NCI-H146 treated with DMSO at 0.1 percent for 48 hours (cell line): Measurements from ENCODE around the gene ADD3.
"Not testable (repeated sequence)": the region's sequence is repeated elsewhere in the genome, so short reads cannot be mapped to it uniquely, and the experiment has no call there.

Experiments used
- DNase-seq: peaks from one replicate; lab custom pipeline; 2025; ENCODE audit not compliant: unreplicated experiment; lab: John Stamatoyannopoulos, UW

The ADD3 gene

DNA sequence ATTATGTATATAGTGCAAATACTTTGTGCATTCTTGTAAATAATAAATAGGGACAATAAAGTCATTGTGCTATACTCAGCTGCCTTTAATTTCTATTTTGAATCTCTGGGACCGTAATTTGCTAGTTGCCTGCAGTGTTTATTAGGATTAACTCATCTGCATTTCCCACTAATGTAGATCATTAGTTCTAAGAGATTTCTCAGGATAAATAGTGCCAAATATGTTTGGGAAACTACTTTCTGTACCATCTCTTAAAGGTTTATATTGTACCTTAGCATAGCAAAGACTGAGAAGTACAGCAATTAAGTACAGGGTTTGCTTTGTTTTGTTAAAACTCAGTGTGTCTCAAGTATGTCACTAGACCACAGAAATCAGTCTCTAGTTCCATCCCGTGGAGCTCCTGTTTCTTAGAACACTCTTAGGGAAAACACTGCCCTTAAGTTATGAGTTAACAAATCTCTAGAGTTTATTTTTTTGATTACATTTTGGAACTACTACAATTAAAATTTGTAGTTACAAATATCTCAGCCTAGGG lies 26.0 kb downstream of the ADD3 start:
- DNase-seq = no peak

GRCh38 chr10:110034596-110034995 lies 26.8 kb downstream of the ADD3 start:
- no peak for DNase-seq

DNA sequence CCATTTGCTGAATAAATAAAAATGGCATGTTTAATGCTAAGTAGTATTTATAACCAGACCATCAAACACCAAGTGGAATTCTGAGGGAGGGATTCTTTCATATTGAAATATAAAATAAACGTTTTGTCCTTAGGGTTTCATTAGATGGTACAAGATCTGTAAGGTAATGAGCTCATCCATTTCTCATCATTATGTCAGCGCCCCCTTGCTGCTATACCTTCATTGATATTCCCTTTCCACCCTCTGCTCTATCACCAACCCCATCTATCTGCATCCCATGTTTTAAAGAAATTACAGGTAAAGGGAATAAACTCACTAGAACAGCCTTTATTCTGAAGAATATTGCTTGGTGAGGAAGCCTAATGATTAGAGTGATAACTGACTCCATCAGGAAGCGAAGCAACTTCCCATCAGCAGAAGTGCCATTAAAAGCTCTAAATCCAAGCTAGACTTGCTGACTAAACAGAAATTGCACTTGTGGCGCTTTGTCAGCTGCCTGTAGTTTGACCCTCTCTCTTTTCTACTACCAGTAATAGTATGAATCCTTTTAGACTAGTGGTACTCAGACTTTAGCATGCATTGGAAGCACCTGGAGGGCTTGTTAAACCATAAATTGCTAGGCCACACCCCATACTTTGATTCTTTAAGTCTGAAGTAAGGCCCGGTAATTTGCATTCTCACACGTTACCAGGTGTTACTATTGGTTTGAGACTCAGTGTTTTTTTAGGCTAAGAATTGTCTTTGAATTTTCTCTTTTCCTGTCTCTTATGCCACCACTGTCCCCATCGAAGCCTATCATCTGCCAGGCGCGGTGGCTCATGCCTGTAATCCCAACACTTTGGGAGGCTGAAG lies 27.5 kb downstream of the ADD3 start:
- no peak for DNase-seq

GRCh38 chr10:110036640-110037039 lies 28.9 kb downstream of the ADD3 start:
- DNase-seq = no peak

DNA sequence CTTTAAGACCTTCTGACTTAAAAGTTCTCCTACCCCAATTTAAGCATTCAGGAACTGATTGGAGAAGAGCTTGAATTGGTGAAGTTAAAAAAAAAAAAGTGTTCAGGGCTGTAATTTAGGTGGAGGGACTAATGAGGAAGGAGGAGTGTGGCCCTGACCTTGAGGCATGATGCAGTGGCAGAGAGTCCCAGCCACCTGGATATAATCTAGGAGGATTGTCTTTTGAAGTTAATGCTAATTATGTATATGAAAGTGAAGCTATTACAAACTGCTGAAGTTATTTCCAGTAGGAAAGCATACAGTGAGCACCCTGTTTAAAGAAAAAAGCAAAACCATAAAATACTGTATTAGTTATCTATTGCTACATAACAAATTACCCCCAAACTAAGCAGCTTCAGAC lies 31.5 kb downstream of the ADD3 start:
- DNase-seq = no peak

- DNase-seq = no peak
These were observed 32.3 kb downstream of the ADD3 start for GRCh38 chr10:110040108-110040507.

DNA sequence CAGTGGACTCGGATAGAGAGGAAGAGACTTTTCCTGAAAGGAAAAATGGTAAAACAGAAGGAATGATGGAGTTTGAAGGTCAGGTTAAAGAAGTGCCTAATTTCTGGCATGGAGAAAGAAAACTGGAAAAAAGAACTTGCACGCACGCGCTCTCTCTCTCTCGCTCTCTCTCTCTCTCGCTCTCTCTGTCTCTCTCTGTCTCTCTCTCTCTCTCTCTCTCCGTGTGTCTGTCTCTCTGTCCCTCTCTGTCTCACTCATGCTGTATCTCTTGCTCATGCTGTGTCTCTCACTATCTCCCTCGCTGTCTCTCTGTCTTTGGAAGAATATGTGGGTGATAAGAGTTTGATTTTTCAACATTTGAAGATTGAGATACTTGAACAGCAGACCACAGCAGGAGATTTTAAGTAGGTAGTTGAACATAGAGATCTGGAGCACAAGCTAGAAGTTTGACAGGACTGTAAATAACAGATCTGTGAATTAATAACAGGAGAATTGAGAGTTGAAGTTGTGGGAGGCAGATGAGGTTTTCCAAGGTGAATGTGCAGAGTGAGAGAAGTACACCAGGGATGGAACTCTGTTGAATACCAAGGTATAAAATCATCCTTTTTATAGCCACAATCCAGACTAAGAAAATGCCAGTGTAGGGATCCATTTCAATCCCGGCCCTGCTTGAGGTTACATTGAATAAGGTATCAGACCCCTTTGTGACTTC lies 33.1 kb downstream of the ADD3 start:
- no peak for DNase-seq

DNA sequence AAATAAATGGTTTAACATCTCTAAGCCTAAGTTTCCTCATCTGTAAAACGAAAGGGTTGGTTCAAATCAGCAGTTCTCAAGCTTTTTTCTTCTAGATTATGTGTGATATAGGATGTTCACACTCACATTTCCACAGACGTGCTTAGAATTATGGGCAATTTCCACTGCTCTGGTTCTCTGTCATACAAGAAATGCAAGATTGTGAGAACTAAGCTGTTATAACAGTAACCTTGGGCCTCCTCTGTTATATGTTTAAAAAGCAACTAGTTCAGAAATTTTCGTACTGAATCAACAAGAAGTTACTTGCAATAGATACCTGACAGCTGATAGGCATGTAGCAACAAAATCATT lies 33.7 kb downstream of the ADD3 start:
- DNase-seq = no peak

DNA sequence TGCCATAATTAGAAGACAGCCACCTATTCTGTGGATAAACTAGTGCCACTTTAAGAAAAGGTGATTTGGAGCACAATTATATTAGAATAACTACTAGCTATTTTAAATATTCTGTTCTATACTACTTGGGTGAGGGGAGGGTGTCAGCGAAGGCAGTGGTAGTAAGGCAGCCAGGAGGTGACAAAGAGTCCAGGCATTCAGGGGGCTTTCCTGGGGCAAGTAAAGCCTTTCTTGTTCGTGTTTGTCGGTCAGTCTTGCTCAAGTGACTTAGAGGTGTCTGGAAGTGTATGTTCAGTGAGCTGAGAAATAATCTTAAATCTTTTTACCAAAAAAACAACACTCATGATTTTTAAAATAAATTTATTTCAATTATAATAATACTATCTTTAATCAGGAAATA lies 34.4 kb downstream of the ADD3 start:
- no peak for DNase-seq

GRCh38 chr10:110042891-110043290 lies 35.1 kb downstream of the ADD3 start:
- no peak for DNase-seq

DNA sequence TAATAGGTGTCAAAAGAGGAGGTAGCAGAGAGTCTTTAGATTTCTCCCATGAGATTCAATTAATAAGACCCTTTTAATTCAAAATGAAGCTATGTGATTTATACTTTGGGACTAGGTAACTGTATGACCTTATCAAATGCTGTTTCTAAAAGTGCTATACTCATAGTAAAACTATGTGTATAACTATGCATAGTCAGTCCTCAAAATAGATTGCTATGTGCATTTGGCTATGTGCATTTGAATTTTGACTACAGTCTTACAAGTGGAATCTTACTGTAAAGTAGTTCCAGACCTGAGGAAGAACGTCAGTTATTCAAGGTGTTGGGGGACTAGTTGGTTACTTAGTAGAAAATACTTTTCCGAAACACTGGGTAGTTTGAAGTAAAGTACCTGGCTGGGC lies 36.9 kb downstream of the ADD3 start:
- DNase-seq = no peak

GRCh38 chr10:110045772-110046171 lies 38.0 kb downstream of the ADD3 start:
- no peak for DNase-seq

DNA sequence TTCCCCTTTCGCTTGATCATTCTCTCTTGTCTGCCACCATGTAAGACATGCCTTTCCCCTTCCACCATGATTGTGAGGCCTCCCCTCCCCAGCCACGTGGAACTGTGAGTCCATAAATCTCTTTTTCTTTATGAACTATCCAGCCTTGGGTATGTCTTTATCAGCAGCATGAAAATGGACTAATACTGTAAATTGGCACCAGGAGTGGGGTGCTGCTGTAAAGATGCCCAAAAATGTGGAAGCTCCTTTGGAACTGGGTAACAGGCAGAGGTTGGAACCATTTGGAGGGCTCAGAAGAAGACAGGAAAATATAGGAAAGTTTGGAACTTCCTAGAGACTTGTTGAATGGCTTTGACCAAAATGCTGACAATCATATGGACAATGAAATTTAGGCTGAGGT lies 40.4 kb downstream of the ADD3 start:
- not testable (repeated sequence) for DNase-seq

GRCh38 chr10:110048781-110049180 lies 41.0 kb downstream of the ADD3 start:
- DNase-seq = no peak

DNA sequence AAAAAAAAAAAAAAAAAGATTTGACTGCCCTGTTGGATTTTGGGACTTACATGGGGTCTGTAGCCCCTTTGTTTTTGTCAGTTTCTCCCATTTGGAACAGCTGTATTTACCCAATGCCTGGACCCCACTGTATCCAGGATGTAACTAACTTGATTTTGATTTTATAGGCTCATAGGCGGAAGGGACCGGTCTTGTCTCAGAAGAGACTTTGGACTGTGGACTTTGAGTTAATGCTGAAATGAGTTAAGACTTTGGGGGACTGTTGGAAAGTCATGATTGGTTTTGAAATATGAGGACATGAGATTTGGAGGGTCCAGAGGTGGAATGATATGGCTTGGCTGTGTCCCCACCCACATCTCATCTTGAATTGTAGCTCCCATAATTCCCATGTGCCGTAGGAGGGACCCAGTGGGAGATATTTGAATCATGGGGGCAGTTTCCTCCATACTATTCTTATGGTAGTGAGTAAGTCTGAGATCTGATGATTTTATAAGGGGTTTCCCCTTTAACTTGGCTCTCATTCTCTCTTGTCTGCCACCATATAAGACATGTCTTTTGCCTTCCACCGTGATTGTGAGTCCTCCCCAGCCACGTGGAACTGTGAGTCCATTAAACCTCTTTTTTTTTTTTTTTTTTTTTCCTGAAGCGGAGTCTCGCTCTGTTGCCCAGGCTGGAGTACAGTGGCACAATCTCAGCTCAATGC lies 42.3 kb downstream of the ADD3 start:
- not testable (repeated sequence) for DNase-seq

GRCh38 chr10:110051487-110051886 lies 43.7 kb downstream of the ADD3 start:
- no peak for DNase-seq

GRCh38 chr10:110052916-110053315 lies 45.1 kb downstream of the ADD3 start:
- no peak for DNase-seq

- no peak for DNase-seq
These were observed 49.0 kb downstream of the ADD3 start for GRCh38 chr10:110056822-110057221.

- DNase-seq = no peak
These were observed 49.7 kb downstream of the ADD3 start for GRCh38 chr10:110057456-110057855.

DNA sequence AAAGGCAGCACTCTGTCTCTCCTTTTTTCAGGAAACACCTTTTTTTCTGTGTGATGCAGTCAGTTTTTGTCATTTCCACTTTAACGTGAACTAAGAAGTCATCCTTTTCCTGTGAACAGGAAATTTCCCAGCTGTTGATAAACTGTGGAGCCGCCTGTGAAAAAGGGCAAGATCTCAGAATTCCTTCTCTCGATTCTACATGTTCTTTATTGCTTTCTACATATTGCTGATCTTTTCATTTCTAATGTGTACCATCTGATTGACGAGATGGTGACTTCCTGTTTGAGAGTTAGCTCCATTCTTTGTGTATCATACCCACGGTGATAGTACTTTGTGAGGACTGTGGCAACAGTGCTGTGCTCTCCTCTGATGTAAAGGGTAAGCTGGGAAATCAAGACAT lies 50.4 kb downstream of the ADD3 start:
- no peak for DNase-seq

DNA sequence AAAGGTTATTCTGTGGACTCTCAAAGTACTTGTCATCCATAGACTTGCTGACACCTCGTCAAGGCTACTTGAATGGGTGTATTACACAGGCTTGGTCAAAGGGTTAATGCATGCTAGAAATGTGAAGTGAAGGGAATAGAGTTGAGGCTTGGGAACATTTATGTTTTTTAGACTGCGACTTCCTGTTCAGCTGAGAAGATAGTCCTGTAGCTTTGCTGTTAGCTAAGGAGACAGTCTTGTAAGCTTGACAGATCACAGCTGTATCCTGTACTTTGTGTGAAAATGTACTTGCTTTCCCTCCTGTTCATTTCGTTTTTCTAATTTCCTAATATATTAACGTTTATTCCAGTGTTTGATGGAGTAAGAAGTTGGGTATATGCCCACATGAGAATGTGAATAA lies 52.1 kb downstream of the ADD3 start:
- DNase-seq = no peak

- no peak for DNase-seq
These were observed 53.9 kb downstream of the ADD3 start for GRCh38 chr10:110061687-110062086.
